SU-DHL-6 (cell line): ENCODE data around the gene DMGDH.

Experiments
- EZH2phosphoT487 ChIP-seq: fragments of 200-600 bp; sonication (generic), shearing (Covaris generic); conservative IDR thresholded peaks from 2 replicates; pipeline ENCODE4 v1.6.1; 2018; ENCODE audit warnings: mild to moderate bottlenecking, antibody characterized with exemption, low read length, moderate library complexity, mixed read lengths
- TF ChIP-seq, protein P1 (sequence below): fragments of 200-600 bp; sonication (generic); IDR thresholded peaks from one replicate; pipeline ENCODE4 v1.5.1; 2017; ENCODE audit warnings: antibody characterized with exemption, mild to moderate bottlenecking, low read length, moderate library complexity; ENCODE audit not compliant: insufficient read depth, poor library complexity, severe bottlenecking

DNA sequence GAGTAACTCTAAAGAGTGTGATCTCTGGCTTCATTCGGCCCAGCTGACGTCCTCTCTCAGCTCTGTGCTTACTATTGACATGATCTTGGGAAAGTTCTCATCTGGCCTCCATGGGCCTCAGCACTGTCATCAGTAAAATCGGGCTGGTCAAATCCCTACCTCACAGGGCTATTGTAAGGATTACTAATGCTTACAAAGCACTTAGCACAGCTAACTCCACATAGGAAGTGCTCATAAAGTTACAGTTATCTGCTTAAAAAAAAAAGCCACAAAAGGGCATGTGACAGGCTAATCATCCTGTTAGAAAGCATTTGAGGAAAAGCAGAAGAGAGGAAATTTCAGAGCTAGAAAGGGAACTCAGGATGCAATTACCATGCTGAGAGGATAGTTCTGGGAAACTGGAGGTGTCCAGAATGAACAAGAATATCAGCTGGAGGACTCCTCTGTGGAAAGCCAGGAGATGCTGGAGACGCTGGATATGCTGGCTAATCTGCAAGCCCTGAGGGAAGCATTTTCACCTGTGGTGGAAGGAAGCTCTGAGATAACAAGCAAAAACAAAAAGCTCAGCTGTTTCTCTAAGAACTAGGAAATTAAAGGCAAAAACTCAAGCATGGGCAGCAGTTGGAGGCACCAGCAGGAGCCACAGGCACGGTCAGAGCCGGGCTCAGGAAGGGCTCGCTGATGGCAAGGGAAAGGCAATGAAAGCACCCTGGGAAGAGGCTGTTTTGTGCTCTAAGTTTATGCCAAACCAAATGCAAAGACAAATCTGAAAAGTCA, 37.7 kb upstream of the DMGDH start:
- TF ChIP-seq, protein P1, sequence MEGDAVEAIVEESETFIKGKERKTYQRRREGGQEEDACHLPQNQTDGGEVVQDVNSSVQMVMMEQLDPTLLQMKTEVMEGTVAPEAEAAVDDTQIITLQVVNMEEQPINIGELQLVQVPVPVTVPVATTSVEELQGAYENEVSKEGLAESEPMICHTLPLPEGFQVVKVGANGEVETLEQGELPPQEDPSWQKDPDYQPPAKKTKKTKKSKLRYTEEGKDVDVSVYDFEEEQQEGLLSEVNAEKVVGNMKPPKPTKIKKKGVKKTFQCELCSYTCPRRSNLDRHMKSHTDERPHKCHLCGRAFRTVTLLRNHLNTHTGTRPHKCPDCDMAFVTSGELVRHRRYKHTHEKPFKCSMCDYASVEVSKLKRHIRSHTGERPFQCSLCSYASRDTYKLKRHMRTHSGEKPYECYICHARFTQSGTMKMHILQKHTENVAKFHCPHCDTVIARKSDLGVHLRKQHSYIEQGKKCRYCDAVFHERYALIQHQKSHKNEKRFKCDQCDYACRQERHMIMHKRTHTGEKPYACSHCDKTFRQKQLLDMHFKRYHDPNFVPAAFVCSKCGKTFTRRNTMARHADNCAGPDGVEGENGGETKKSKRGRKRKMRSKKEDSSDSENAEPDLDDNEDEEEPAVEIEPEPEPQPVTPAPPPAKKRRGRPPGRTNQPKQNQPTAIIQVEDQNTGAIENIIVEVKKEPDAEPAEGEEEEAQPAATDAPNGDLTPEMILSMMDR: no peak
- TF ChIP-seq EZH2phosphoT487: no peak
